A172 (cell line): Measurements from ENCODE around the gene USHBP1. TPM values are rescaled to one million over a fixed set of nuclear protein-coding genes. Genes with fewer than 3 reads are reported as not detected.

Source experiments
- DNase-seq: peaks from one replicate; pipeline ENCODE4 v3.0.0-alpha.2; 2015; ENCODE audit warnings: low spot score
- total RNA-seq: library from RNA; depleted of rRNA; stranded (reverse); fragments of >200 nt; shearing (Covaris generic); gene quantifications from 2 replicates; pipeline ENCODE4 v1.2.3, GENCODE V29; 2014

USHBP1 gene
- total RNA-seq, 1 experiment from 2014 or later: not detected

- no peak for DNase-seq
Measured at GRCh38 chr19:17263712-17264640, 569 bp downstream of the USHBP1 start.

- no peak for DNase-seq
Measured at GRCh38 chr19:17262557-17262956, 2.0 kb downstream of the USHBP1 start.

- DNase-seq: peak; percentile 75
Measured at GRCh38 chr19:17260842-17261325, 3.7 kb downstream of the USHBP1 start.

- no peak for DNase-seq
Measured at GRCh38 chr19:17259934-17260333, 4.6 kb downstream of the USHBP1 start.

DNA sequence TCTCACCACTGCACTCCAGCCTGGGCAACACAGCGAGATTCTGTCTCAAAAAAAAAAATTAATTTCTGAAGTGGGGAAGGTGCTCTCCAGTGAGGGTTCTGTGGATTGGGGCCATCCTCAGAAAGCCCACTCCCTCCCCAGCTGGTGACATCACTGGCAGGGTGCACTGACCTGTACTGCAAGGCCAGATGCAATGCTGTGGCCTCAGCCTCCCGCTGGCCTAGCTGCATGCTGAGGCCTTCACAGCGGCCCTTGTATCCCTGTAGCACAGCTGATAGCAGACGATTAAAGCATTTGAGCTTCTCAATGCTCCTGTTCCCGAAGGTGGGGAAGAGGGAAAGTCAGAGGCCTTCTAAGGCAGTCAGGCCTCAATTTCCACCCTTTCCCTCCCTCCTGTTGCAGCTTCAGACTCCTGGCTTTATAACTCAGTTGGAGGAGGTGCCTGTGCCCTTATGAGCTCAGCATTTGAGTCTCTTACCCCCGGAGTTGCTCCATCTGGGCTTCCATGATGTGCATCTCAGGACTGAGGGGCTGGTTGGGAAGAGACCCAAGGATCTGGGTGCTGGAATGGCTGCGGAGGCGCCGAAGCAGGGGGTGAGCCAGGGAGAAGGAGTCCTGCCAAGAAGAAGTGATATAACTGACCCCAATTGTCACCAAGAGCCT lies 5.3 kb downstream of the USHBP1 start:
- DNase-seq: peak; percentile 44

DNA sequence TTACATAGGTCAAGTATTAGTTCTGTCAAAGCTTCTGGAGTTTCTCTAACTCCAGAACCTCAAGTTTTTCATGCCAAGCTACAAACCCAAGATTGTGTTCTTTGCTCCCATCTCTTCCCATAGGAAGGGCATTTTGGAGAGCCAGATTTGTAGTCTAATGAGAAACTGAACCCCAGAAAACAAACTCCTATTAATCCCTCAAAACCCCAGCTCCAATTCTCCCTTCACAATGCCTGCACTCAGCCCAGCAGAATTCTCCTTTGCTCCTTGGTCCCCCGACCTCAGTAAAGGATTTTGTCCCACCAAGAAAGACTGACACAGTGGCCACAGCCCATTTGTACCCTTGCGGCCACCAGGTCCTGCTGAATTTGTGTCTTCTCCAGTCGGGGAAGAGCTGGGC lies 8.4 kb downstream of the USHBP1 start:
- DNase-seq: no peak

GRCh38 chr19:17255150-17255621 lies 9.4 kb downstream of the USHBP1 start:
- DNase-seq: no peak

DNA sequence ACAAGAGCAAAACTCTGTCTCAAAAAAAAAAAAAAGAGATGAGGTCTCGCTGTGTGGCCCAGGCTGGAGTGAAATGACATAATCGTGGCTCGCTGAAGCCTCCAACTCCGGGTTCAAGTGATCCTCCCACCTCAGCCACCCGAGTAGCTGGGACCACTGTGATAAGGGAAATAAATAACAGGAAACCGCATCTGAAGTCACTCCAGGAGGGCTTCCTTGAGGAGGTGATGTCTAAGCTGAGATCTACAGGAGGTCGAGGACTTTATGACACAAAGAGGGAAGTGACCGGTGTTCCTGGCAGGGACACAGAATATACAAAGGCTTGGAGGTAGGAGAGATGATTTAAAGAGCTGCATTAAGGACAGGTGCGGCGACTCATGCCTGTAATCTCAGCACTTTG lies 9.9 kb downstream of the USHBP1 start:
- DNase-seq: no peak

DNA sequence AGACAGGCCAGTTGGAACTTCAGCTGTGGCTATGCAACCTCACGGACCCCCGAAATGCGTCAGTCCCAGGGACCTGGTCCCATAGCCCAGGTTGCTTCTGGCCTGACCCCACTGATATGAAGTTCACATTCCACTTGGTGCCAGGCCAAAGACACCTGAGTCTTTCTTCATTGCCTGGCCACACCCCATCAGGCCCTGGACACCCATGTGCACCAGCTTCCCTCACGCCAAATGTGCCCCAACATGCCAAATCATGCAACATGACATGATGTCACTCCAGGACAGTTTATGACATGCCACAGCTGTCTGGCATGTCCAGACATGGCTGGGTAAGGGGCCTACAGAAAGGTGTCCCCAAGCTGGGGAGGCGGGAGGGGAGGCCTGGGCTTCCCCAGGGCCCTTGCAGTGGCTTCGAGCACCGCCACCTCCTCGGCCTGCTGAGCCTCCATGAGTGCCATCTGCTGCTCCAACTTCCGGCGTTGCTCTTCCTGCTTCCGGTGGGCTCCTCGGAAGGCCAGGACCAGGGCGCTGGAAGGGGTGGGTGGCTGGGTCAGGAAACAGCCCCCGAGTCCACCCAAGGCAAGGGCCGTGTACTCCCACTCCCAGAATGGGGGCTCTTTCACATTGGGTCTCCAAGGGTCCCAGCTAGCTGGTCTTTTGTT lies 14.5 kb downstream of the USHBP1 start:
- no peak for DNase-seq

GRCh38 chr19:17248011-17248776 lies 16.4 kb downstream of the USHBP1 start:
- DNase-seq: no peak

- no peak for DNase-seq
Measured at GRCh38 chr19:17246681-17247425, 17.7 kb downstream of the USHBP1 start.

DNA sequence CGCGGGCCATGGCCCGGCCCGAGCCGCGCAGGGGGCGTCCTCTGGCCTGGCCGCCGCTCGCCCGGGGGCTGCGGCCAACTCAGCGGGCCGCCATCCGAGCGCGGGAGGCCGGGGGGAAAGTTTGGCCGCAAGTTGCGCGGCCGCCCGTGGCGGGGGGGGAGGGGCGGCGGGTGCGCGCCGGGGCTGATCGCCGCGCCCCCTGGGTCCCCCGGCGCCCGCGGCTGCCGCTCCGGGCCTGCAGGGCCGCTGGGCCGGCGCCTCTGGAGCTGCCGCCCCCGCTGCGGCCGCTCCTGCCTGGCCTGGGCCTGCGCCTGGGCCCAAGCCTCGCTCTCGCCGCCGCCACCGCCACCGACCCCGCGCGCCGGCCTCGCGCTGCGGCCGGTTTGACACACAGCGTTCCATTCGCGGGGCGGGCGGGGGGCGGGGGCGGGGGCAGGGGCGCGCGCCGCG lies 19.0 kb downstream of the USHBP1 start, which contains the start of gene NR2F6:
TSS of gene NR2F6 (minus strand) at position 385 of the 450 bp plus-strand sequence. CDS start 699 bp downstream, outside the sequence.
- no peak for DNase-seq

DNA sequence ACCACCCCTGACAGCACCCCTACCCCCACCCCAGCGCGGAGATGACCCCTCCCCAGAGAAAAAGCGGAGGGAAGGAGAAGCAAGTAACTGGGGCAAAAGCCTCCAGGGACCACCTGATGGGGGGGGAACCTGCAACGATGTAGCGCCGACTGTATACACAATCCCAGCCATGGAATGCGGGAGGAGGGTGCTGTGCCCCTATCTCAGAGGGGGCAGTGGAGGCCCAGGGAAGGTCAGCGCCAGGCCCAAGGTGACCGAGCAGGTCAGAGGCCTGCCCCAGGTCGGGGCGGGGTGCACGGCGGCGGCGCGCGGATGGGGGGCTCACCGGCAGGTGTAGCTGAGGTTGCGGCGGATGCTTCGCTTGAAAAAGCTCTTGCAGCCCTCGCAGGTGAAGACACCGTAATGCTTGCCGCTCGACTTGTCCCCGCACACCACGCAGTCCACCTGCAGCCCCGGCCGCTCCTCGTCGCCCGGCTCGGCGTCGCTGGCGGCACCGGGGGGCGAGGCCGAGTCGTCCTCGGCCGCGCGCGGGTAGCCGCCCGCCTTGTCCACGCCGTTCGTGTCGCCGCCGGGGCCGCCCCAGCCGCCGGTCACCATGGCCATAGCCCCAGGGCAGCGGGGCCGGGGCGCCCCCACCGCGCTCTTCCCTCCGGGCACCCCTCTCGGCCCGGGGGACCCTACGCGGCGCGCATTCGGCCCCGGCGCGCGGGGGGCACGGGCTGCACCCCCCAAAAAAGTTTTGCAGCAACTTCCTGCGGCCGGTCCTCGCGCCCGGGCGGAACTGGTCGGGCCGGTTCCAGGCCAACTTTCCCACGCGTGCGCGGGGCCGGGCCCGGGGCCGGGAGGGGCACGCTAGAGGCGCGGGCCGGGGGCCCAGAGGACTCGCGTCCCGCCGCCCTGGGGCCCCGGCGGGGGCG lies 19.7 kb downstream of the USHBP1 start:
- DNase-seq: no peak

- DNase-seq: no peak
Measured at GRCh38 chr19:17243830-17244617, 20.5 kb downstream of the USHBP1 start.

DNA sequence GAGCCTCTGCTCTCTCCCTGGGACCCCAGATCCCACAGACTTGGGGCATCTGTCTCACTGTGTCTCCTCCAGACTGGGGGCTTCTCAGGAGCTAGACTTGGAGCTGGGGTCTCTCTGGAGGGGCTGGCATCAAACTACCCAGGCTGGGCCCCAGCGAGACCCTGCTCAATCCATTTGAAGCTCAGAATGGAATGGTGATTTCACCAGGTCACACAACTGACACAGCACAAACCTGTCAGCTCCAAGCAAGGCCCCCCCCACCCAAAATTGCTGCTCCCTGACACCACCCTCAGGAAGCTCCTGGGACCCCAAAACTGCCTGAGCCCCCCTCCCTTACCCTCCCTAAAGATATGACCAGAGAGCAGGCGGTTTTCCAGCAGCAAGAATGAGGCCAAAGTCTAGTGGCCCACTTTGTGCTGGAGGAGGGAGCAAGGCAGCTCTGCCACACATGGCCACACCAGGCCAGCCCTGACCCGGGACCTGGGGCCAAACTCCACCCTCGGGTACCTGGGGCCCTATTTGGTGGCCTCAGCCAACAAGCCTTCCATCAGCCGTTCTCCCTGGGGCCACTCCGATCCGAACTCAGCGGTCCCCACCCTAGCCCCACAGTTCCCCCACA lies 21.2 kb downstream of the USHBP1 start:
- no peak for DNase-seq

DNA sequence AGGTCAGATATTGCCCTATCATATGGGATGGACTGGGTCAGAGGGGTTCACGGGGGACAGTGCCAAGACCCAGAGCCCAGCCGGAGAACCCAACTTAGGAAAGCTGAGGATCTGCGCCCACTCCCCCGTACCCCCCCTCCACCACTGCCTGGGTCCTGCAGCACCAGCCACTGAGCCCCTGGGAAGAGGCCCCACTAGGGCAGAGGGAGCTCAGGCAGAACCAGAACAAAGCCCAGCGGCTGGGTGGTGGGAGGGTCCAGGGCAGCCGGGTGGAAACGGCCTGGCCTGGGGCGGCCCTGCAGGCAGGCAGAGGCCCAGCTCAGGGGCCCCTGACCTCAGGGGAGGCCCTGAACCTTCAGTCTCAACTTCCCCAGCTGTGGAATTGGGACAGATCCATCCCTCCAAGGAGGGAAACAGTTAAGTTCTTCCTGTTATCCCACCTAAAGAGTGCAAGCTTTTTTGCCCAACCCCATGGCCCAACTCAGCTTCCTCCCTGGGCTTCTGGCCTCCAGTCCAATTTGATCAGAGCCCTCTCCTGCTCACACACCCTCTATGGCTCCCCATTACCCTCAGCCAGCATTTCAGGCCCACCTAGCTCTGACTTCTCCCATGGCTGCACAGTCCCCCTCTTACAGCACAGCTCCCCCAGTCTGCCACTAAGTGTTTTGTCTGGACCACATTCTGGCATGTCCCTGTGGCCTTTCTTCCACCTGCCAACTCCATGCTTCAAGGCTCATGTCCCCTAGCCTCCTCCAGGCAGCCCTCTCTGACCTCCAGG lies 21.9 kb downstream of the USHBP1 start:
- DNase-seq: no peak

DNA sequence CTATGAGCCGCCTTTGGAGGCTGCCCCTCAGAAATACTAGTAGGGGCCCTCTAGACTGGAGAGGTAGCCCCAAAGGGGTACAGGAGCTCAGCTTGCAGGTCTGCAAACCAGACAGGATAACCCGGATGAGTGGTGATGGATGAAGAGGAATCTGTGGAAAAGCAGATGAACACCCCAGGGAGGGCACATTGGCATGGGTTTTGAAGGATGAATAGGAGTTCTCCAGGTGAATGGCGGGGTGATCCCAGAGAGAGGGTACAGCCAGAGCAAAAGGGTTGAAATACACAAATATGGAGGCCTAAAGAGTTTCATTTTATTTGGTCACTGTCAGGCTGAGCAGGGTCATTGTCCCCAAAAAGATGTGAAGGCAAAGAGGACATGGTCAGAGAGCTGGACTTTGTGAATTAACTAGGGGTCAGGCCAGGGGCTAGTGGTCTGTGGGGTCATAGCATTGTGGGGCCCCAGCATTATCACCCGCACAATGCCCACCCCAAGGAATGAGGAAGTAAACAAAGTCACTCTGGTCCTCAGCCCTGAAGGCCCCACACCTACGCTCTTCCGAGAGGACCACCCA lies 23.6 kb downstream of the USHBP1 start:
- no peak for DNase-seq
